H7 (cell line): Measurements from ENCODE around the gene CUX1. TPM values are rescaled to one million over a fixed set of nuclear protein-coding genes. Genes with fewer than 3 reads are reported as not detected.
A peak's percentile ranks its signal among the peaks of the same experiment; 100 is the strongest.

Experiments used
- DNase-seq: peaks from one replicate; pipeline ENCODE4 v3.0.0; 2012
- H3K27me3 ChIP-seq: 2 replicates; pipeline ENCODE4 v1.6.0; 2011; ENCODE audit warnings: mild to moderate bottlenecking, low read length; ENCODE audit not compliant: control insufficient read depth, insufficient read depth
- H3K36me3 ChIP-seq: replicated peaks from 2 replicates; pipeline ENCODE4 v1.5.1; 2011; ENCODE audit warnings: low read length; ENCODE audit not compliant: control insufficient read depth, insufficient read depth
- H3K4me3 ChIP-seq: 2 replicates; pipeline ENCODE4 v1.5.1; 2011; ENCODE audit warnings: low read depth, mild to moderate bottlenecking, control low read depth, low read length, moderate library complexity; ENCODE audit not compliant: insufficient read depth
- total RNA-seq: library from RNA; depleted of rRNA; stranded (reverse); fragments of >200 nt; shearing (Covaris generic); gene quantifications from 2 replicates; pipeline ENCODE4 v1.2.3, GENCODE V29; 2014

Gene CUX1
- total RNA-seq, 1 experiment from 2014 or later = 28.2 TPM

- peaks cover 8% of the 10 kb centered on the region for H3K36me3 ChIP-seq
- H3K27me3 ChIP-seq = no peaks in the 10 kb centered on the region
- H3K4me3 ChIP-seq = no peak overlapping the region
- peak; percentile 47 for DNase-seq
Observed at GRCh38 chr7:102069931-102070629, 252.7 kb downstream of the CUX1 start.

- DNase-seq = no peak
Observed at GRCh38 chr7:102072003-102072402, 254.6 kb downstream of the CUX1 start.

GRCh38 chr7:102072636-102073209 is 255.3 kb downstream of the CUX1 start:
- H3K36me3 ChIP-seq = peaks cover 8% of the 10 kb centered on the region
- no peaks in the 10 kb centered on the region for H3K27me3 ChIP-seq
- DNase-seq = no peak

More at GRCh38 chr7:102072003-102072402, 254.6 kb downstream of the CUX1 start:
- Histone ChIP-seq H3K27me3 (no peaks in the 10 kb centered on the region), H3K4me3 (no peak overlapping the region), H3K36me3 (peaks cover 8% of the 10 kb centered on the region)

GRCh38 chr7:102073931-102074880 is 256.8 kb downstream of the CUX1 start:
- Histone ChIP-seq H3K4me3 (no peak overlapping the region), H3K27me3 (no peaks in the 10 kb centered on the region), H3K36me3 (peaks cover 8% of the 10 kb centered on the region)
- DNase-seq = no peak

More at GRCh38 chr7:102072636-102073209, 255.3 kb downstream of the CUX1 start:
- no peak overlapping the region for H3K4me3 ChIP-seq

- Histone ChIP-seq H3K36me3 (peaks cover 8% of the 10 kb centered on the region), H3K4me3 (no peak overlapping the region), H3K27me3 (no peaks in the 10 kb centered on the region)
- no peak for DNase-seq
Observed at GRCh38 chr7:102075126-102075525, 257.7 kb downstream of the CUX1 start.

GRCh38 chr7:102075553-102076135 is 258.2 kb downstream of the CUX1 start:
- peaks cover 6% of the 10 kb centered on the region for H3K36me3 ChIP-seq
- DNase-seq = no peak
- no peak overlapping the region for H3K4me3 ChIP-seq
- H3K27me3 ChIP-seq = no peaks in the 10 kb centered on the region

- no peak overlapping the region for H3K4me3 ChIP-seq
- peak; percentile 75 for DNase-seq
- H3K27me3 ChIP-seq = no peaks in the 10 kb centered on the region
- peaks cover 2% of the 10 kb centered on the region; the same call in 1 of the 2 replicates for H3K36me3 ChIP-seq
Observed at GRCh38 chr7:102077081-102077480, 259.7 kb downstream of the CUX1 start.

- DNase-seq = no peak
- no peak overlapping the region for H3K4me3 ChIP-seq
Observed at GRCh38 chr7:102079140-102080018, 262.0 kb downstream of the CUX1 start.

GRCh38 chr7:102080019-102080433 is 262.6 kb downstream of the CUX1 start:
- H3K27me3 ChIP-seq = no peaks in the 10 kb centered on the region
- no peaks in the 10 kb centered on the region; the same call in 1 of the 2 replicates for H3K36me3 ChIP-seq
- DNase-seq = no peak
- H3K4me3 ChIP-seq = no peak overlapping the region

More at GRCh38 chr7:102079140-102080018, 262.0 kb downstream of the CUX1 start:
- Histone ChIP-seq H3K36me3 (peaks cover under 1% of the 10 kb centered on the region; the same call in 1 of the 2 replicates), H3K27me3 (no peaks in the 10 kb centered on the region)

- Histone ChIP-seq H3K27me3 (no peaks in the 10 kb centered on the region), H3K4me3 (no peak overlapping the region), H3K36me3 (no peaks in the 10 kb centered on the region; the same call in 1 of the 2 replicates)
- DNase-seq = no peak
Observed at GRCh38 chr7:102080434-102081243, 263.2 kb downstream of the CUX1 start.

- no peak overlapping the region for H3K4me3 ChIP-seq
- no peaks in the 10 kb centered on the region; the same call in 1 of the 2 replicates for H3K36me3 ChIP-seq
- H3K27me3 ChIP-seq = no peaks in the 10 kb centered on the region
- DNase-seq = no peak
Observed at GRCh38 chr7:102081244-102081627, 263.8 kb downstream of the CUX1 start.

- no peaks in the 10 kb centered on the region; the same call in 1 of the 2 replicates for H3K36me3 ChIP-seq
- no peak for DNase-seq
- no peak overlapping the region for H3K4me3 ChIP-seq
- H3K27me3 ChIP-seq = no peaks in the 10 kb centered on the region
Observed at GRCh38 chr7:102082693-102083368, 265.4 kb downstream of the CUX1 start.
